Breast epithelium (tissue), 3 donors: ENCODE data around the gene KCTD4.

Source experiments
- CTCF ChIP-seq, 3 donors: fragments of 450-650 bp; IDR thresholded peaks; one replicate each; pipeline ENCODE4 v1.5.1; 2016 to 2017; ENCODE audit warnings: antibody characterized with exemption in 3 of 3, mild to moderate bottlenecking in 3 of 3, moderate library complexity in 3 of 3
- POLR2A ChIP-seq: fragments of 450-650 bp; IDR thresholded peaks from one replicate; pipeline ENCODE4 v1.6.1; 2016; ENCODE audit warnings: antibody characterized with exemption, mild to moderate bottlenecking, moderate library complexity

- no peak for TF ChIP-seq CTCF (IDR thresholded peaks at IDR 0.05)
- TF ChIP-seq POLR2A = no peak
These were observed 20.5 kb downstream of the KCTD4 start for GRCh38 chr13:45180303-45180702.
